Fibroblast of villous mesenchyme (primary cell): ENCODE measurements around the gene PSMF1. TPM values are rescaled to one million over a fixed set of nuclear protein-coding genes. Genes with fewer than 3 reads are reported as not detected.

ENCODE experiments used
- DNase-seq: peaks from one replicate; pipeline ENCODE4 v3.0.0-alpha.2; 2010; ENCODE audit warnings: low read depth
- H3K4me3 ChIP-seq: 2 replicates; pipeline ENCODE4 v1.5.1; 2011; ENCODE audit warnings: low read depth, mild to moderate bottlenecking, low read length
- total RNA-seq: library from RNA; depleted of rRNA; stranded (reverse); fragments of >200 nt; gene quantifications from 2 replicates; pipeline ENCODE4 v1.2.3, GENCODE V29; 2012
- TF ChIP-seq, protein P1 (sequence below): IDR thresholded peaks from 2 replicates; pipeline ENCODE4 v1.5.1; 2012; ENCODE audit warnings: low read depth, mild to moderate bottlenecking, low read length; ENCODE audit not compliant: insufficient read depth

The PSMF1 gene
- total RNA-seq, 1 donor, result 35.4 TPM

- TF ChIP-seq, protein P1, sequence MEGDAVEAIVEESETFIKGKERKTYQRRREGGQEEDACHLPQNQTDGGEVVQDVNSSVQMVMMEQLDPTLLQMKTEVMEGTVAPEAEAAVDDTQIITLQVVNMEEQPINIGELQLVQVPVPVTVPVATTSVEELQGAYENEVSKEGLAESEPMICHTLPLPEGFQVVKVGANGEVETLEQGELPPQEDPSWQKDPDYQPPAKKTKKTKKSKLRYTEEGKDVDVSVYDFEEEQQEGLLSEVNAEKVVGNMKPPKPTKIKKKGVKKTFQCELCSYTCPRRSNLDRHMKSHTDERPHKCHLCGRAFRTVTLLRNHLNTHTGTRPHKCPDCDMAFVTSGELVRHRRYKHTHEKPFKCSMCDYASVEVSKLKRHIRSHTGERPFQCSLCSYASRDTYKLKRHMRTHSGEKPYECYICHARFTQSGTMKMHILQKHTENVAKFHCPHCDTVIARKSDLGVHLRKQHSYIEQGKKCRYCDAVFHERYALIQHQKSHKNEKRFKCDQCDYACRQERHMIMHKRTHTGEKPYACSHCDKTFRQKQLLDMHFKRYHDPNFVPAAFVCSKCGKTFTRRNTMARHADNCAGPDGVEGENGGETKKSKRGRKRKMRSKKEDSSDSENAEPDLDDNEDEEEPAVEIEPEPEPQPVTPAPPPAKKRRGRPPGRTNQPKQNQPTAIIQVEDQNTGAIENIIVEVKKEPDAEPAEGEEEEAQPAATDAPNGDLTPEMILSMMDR, result peak; percentile 28
- H3K4me3 ChIP-seq, result no peak overlapping the region
- DNase-seq, result peak; percentile 13
Observed at GRCh38 chr20:1177680-1178079, 59.3 kb downstream of the PSMF1 start.

DNA sequence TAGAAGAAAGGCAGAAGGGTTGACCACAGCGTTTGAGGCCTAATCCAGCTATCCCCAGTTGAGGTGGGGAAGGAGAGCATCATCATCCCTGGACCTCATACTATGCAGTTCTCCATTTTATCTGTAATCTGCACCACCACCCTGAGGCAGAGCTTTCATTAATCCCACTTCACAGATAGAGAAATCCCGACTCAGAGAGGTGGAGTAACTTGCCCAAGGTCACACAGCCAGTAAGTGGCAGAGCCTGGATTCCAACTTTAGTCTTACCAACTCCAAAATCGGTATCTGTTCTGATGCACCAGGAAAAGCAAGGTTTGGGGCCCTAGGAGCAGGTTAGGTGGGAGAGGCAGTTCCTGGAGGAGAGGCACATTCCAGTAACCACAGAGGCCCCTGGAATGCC lies 59.7 kb downstream of the PSMF1 start:
- DNase-seq, result no peak
- TF ChIP-seq, protein P1, result no peak
- H3K4me3 ChIP-seq, result no peak overlapping the region

GRCh38 chr20:1178623-1179022 lies 60.2 kb downstream of the PSMF1 start:
- no peak overlapping the region for H3K4me3 ChIP-seq
- DNase-seq, result no peak
- TF ChIP-seq, protein P1, result no peak

- TF ChIP-seq, protein P1, result no peak
- no peak for DNase-seq
- H3K4me3 ChIP-seq, result no peak overlapping the region
Observed at GRCh38 chr20:1180949-1181348, 62.5 kb downstream of the PSMF1 start.

- TF ChIP-seq, protein P1, result no peak
- DNase-seq, result no peak
- H3K4me3 ChIP-seq, result no peak overlapping the region
Observed at GRCh38 chr20:1182106-1182505, 63.7 kb downstream of the PSMF1 start.

DNA sequence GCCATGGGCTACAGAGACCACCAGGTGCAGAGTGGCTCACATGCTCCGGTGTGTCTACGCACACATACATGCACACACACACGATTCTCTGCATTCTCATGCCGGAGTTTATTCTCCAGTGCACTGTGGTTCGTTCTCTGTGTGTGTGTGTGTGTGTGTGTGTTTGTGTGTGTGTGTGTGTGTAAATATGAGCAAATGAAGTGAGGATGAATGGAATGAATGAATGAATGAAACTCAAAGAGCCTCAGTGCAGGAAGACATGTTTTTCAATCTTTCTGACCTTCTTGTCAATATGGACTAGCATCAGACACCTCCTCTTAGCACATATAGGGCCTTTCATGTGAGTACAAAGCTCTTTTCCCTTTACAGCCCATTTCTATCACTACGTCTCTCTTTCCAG lies 64.8 kb downstream of the PSMF1 start:
- no peak for DNase-seq
- TF ChIP-seq, protein P1, result no peak
- H3K4me3 ChIP-seq, result no peak overlapping the region

DNA sequence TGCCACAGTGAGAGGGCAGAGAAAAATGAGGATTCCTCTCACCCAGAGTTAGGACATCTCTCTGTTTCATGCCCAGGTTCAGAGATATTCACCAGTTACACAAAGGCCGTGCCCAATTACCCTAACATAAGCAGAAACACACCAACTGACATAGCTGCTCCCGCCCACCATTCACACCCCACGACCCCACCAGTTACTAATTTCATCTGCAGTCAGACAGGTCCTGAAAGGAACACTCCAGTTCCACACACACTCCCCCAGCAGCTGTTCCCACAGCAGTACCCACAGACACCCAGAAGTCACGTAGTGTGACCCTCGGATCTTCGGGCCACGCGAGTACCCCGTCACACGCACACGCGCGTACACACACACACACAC lies 65.8 kb downstream of the PSMF1 start:
- no peak for DNase-seq
- TF ChIP-seq, protein P1, result no peak
- H3K4me3 ChIP-seq, result no peak overlapping the region
